Measurements from ENCODE around the gene ZNF444. TPM values are rescaled to one million over a fixed set of nuclear protein-coding genes. Genes with fewer than 3 reads are reported as not detected.

Gene ZNF444
- total and polyA plus RNA-seq, 2 of the 8 experiments (the other 6 are each of a cell fraction or from before 2014, with no cell fraction given) = 49.5 to 54.5 TPM

DNA sequence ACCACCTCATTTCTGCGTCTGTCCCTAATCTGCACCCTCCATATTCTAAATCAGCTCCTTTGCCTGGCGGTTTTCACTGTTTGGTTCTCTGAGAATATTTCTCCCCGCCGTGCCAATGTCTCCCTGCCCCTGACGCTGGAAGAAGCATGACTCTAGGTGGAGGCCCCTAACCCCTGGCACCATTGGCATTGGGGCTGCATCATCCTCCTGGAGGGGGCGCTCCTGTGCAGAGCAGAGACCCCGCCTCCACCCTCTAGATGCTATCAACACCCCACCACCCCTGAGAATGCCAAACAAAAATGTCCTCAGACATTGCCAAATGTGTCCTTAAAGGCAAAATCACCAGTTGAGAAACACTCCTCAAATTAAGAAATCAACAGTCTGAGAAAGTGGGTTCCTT lies 50.0 kb downstream of the ZNF444 start:
- DNase-seq (ENCODE audit: low read depth in 1 of 2, low spot score in 2 of 2) (peak in 1 of 2 experiments; percentile 66), FAIRE-seq (no peak)
- no peak overlapping the region for H3K4ac ChIP-seq (replicated peaks; ENCODE audit: insufficient read length, low read depth, low read length)
- H3K56ac ChIP-seq (replicated peaks; ENCODE audit: insufficient read length, low read depth, low read length) = no peak overlapping the region
- H3K27ac ChIP-seq (ENCODE audit: low read depth, low read length) = no peak overlapping the region
- no peak overlapping the region for H3K4me2 ChIP-seq (ENCODE audit: insufficient read depth in 1 of 2, low read depth in 2 of 2, low read length in 2 of 2)
- H2BK5ac ChIP-seq (ENCODE audit: low read depth, low read length) = no peak overlapping the region
- H2BK20ac ChIP-seq (ENCODE audit: low read length) = no peak overlapping the region
- no peaks in the 10 kb centered on the region for H3K27me3 ChIP-seq (replicated peaks in 1 of 4; ENCODE audit: control insufficient read depth in 3 of 4, extremely low read depth in 1 of 4, insufficient read depth in 3 of 4, low read length in 3 of 4)
- TF ChIP-seq POLR2AphosphoS5 (IDR thresholded peaks at IDR 0.05; ENCODE audit: low read depth, low read length) (no peak), SIRT6 (IDR thresholded peaks at IDR 0.05; ENCODE audit: low read length) (no peak), TEAD4 (IDR thresholded peaks at IDR 0.05; ENCODE audit: low read depth, low read length) (no peak), RAD21 (IDR thresholded peaks at IDR 0.05 in 1 of 2, conservative IDR thresholded peaks at IDR 0.05 in 1 of 2; ENCODE audit: low read depth in 2 of 2, low read length in 2 of 2) (peak in 1 of 2 experiments; percentile 31; a peak in 2 of 4 replicates), PHF8 (conservative IDR thresholded peaks at IDR 0.05; ENCODE audit: low read depth, low read length) (no peak)
- TF ChIP-seq, protein P1, sequence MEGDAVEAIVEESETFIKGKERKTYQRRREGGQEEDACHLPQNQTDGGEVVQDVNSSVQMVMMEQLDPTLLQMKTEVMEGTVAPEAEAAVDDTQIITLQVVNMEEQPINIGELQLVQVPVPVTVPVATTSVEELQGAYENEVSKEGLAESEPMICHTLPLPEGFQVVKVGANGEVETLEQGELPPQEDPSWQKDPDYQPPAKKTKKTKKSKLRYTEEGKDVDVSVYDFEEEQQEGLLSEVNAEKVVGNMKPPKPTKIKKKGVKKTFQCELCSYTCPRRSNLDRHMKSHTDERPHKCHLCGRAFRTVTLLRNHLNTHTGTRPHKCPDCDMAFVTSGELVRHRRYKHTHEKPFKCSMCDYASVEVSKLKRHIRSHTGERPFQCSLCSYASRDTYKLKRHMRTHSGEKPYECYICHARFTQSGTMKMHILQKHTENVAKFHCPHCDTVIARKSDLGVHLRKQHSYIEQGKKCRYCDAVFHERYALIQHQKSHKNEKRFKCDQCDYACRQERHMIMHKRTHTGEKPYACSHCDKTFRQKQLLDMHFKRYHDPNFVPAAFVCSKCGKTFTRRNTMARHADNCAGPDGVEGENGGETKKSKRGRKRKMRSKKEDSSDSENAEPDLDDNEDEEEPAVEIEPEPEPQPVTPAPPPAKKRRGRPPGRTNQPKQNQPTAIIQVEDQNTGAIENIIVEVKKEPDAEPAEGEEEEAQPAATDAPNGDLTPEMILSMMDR (IDR thresholded peaks at IDR 0.05; ENCODE audit: control extremely low read depth in 1 of 3, insufficient read depth in 1 of 3, low read depth in 1 of 3, low read length in 3 of 3) = peak; percentile 34 to 62 (median 58)
- no peak overlapping the region for H4K8ac ChIP-seq (ENCODE audit: extremely low read depth, insufficient read depth, low read length)
- no peak overlapping the region for H4K91ac ChIP-seq (replicated peaks; ENCODE audit: insufficient read length, low read length)
- no peaks in the 10 kb centered on the region for H4K20me1 ChIP-seq (replicated peaks in 1 of 2; ENCODE audit: control insufficient read depth in 1 of 2, insufficient read depth in 2 of 2, low read length in 2 of 2)
- H3K79me1 ChIP-seq (ENCODE audit: low read depth, low read length) = no peaks in the 10 kb centered on the region
- H2AK5ac ChIP-seq (ENCODE audit: low read depth, low read length) = no peak overlapping the region
- H4K5ac ChIP-seq (ENCODE audit: insufficient read length, low read depth, low read length) = no peak overlapping the region
- no peaks in the 10 kb centered on the region for H3K9me3 ChIP-seq (ENCODE audit: insufficient read depth in 2 of 2, low read depth in 1 of 2, low read length in 1 of 2)
- no peak overlapping the region for H2BK15ac ChIP-seq (ENCODE audit: low read length)
- H3K36me3 ChIP-seq (ENCODE audit: control insufficient read depth in 2 of 4, insufficient read depth in 4 of 4, low read length in 3 of 4) = no peaks in the 10 kb centered on the region
- no peak overlapping the region for H2BK120ac ChIP-seq (replicated peaks; ENCODE audit: low read depth, low read length)
- no peak overlapping the region for H3K14ac ChIP-seq (ENCODE audit: insufficient read length)
- 83% methylated on average over 7 of the region's 7 CpGs; no CpG with 5 or more reads in 1 of the 2 experiments for WGBS, 2 experiments (ENCODE audit: extremely low coverage in 1 of 2, insufficient coverage in 1 of 2, insufficient read length in 1 of 2, insufficient replicate concordance in 2 of 2, low coverage in 1 of 2, low lambda C conversion rate in 2 of 2, missing lambda C conversion rate in 1 of 2)
- no peak overlapping the region for H3K9ac ChIP-seq (replicated peaks in 1 of 4; ENCODE audit: extremely low read depth in 1 of 4, low read depth in 3 of 4, low read length in 3 of 4)
- H3K23ac ChIP-seq (ENCODE audit: insufficient read length) = no peak overlapping the region
- H3K4me3 ChIP-seq (ENCODE audit: extremely low read depth in 1 of 4, insufficient read depth in 2 of 4, low read depth in 3 of 4, low read length in 4 of 4) = no peak overlapping the region
- H3K18ac ChIP-seq (ENCODE audit: extremely low read depth, low read length) = no peak overlapping the region
- H3K79me2 ChIP-seq (ENCODE audit: control insufficient read depth in 1 of 2, insufficient read depth in 2 of 2, low read length in 2 of 2) = no peaks in the 10 kb centered on the region
- H2AFZ ChIP-seq (ENCODE audit: low read length) = no peak overlapping the region
- no peaks in the 10 kb centered on the region for H3K23me2 ChIP-seq (ENCODE audit: low read depth, low read length)
- H3K4me1 ChIP-seq (replicated peaks in 1 of 4; ENCODE audit: control insufficient read depth in 3 of 4, insufficient read depth in 4 of 4, low read length in 3 of 4) = no peaks in the 10 kb centered on the region
- CTCF ChIA-PET (ENCODE audit: partially characterized antibody) = interaction anchor here (0.6 to 4.2 kb wide), 8 partner anchors 12 to 115 kb away, joined by 3 to 38 read pairs (median 4); partner anchors contain the start of gene GALP
- H2BK12ac ChIP-seq (ENCODE audit: low read depth, low read length) = no peak overlapping the region
- POLR2A ChIA-PET (ENCODE audit: partially characterized antibody) = no interaction called here

All from H1 (cell line).